GM10266 (cell line): ENCODE measurements around the gene ERH.

Experiments used
- DNase-seq: peaks from one replicate; pipeline ENCODE4 v3.0.0; 2012; ENCODE audit errors: extremely low spot score
- TF ChIP-seq, protein P1 (sequence below): IDR thresholded peaks from 2 replicates; pipeline ENCODE4 v1.5.1; 2012; ENCODE audit warnings: mild to moderate bottlenecking, low read depth; ENCODE audit not compliant: control insufficient read depth, insufficient read depth; ENCODE audit errors: missing control alignments

The ERH gene

DNA sequence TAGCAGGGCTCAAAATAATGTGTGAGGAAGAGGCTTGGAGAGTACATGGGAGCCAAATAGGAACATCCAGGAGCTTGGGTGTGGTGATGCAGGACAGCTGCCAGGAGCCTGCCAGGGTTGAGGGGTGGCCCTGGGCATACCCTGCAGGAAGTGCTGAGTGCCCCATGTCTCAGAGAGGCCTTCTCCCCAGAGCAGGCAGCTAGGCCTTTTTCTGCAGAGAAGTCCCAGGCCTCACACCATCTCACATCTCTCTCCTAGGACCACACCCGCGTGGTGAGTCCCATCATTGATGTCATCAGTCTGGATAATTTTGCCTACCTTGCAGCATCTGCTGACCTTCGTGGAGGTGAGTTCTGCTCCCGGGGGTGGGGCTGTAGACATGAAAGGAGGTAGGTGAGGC, 66.9 kb downstream of the ERH start:
- no peak for DNase-seq
- TF ChIP-seq, protein P1, sequence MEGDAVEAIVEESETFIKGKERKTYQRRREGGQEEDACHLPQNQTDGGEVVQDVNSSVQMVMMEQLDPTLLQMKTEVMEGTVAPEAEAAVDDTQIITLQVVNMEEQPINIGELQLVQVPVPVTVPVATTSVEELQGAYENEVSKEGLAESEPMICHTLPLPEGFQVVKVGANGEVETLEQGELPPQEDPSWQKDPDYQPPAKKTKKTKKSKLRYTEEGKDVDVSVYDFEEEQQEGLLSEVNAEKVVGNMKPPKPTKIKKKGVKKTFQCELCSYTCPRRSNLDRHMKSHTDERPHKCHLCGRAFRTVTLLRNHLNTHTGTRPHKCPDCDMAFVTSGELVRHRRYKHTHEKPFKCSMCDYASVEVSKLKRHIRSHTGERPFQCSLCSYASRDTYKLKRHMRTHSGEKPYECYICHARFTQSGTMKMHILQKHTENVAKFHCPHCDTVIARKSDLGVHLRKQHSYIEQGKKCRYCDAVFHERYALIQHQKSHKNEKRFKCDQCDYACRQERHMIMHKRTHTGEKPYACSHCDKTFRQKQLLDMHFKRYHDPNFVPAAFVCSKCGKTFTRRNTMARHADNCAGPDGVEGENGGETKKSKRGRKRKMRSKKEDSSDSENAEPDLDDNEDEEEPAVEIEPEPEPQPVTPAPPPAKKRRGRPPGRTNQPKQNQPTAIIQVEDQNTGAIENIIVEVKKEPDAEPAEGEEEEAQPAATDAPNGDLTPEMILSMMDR: no peak
